ENCODE data around the gene KCNK16.

KCNK16 gene

DNA sequence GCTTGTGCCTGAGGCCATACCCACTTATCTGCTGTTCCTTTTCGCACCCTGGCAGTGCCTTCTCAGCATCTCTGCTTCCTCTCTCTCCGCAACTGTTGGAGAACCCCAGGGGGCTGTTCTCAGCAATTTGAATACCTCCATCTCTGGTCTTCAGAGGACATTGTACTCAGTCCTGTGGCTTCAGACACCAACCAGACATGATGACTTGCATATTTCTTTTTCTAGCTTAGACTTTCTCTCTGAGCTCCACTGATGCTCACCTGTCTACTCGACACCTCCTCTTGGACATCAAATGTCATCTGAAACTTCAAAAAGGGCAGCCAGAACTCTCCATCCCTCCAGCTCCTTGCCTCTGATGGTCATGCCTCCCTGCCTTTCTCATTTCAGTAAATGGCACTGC lies 18.9 kb upstream of the KCNK16 start:
- DNase-seq = no peak

GRCh38 chr6:39339868-39340550 lies 17.5 kb upstream of the KCNK16 start:
- DNase-seq = peak; percentile 97

DNA sequence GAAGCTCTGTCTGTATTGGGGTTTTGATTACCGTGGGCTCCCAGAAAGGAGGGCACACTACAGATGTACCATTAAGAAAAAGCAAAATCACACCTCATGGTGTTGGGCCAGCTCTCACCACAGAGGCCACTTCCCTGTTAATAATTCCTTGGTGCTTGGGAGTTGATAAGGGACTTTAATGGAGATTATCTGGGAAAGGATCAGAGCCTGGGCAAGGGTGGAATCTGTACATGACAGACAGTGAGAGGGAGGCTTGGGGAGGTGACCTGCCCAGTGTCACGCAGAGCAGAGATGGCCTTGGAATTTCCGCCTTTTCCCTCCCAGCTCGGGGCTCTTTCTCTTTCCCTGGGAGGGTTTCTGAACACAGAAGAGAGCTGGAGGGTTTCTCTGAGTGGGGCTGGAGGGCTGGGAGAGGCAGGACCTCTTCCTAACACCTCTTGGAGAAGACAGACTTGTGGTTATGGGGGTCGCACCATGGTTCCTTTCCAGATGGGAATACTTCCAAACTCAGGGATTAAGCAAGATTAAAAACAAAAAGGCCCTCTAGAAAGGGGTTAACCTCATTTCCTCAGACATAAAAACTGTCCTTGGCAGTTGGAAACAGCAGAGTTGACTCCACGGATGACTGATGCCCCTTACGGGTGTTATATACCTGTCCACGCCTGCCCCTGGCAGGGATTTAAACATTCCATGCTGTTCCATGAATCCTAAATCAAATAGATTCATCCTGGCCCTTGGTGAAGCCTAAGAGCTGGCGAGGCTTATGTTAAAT lies 16.8 kb upstream of the KCNK16 start:
- peak; percentile 82 for DNase-seq

DNA sequence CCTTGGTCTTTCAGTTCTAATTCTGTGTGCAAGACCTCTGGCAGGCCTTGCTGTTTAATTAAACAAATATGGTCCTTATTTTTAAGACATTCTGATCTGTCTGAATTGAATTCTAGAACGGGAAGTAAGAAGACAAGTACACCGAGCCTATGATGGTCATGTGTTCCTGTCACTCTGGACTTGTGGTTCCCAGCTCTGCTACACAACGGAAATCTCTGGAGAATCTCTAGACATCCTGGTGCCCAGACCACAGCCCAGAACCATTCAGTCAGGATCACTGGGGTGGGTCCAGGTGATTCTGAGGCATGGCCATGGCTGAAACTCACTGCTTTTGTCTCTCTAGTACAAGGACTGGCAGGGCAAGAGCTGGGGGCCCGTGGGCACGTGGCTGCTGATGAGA lies 15.9 kb upstream of the KCNK16 start:
- no peak for DNase-seq

GRCh38 chr6:39335780-39336545 lies 13.5 kb upstream of the KCNK16 start:
- no peak for DNase-seq

DNA sequence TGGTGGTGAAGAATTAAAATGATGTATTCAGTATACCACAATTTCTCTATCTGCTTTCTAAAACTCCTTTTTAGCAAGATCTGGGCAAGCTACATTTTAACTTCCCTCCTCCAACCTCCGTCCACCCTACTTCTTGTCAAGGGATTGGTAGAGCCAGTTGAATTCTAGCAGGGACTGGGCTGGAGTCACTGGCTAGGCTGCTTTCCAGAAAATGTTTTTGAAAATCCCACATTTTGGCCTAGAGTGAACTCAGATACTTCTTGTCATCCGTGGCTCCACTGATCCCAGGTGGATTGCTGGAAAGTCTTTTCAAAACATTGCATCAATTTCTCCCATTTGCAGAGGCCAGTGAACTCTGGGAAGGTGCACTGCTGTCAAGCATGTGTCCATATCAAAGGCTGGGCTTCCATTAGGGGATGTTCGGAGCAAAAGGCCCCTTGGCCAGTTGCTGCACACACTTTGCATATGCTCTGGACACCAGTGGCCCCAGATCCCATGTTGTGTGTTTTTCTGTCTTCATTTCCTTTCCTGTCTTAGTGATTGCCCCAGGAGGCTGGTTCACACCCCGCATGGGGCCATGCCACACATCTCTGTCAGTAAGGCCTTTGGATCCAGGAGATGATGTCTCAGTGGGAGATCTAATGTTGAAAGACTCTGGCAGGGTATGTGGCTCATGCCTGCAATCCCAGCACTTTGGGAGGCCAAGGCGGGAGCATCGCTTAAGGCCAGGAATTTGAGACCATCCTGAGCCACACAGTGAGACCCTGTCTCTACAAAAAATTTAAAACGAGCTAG lies 11.3 kb upstream of the KCNK16 start:
- no peak for DNase-seq

DNA sequence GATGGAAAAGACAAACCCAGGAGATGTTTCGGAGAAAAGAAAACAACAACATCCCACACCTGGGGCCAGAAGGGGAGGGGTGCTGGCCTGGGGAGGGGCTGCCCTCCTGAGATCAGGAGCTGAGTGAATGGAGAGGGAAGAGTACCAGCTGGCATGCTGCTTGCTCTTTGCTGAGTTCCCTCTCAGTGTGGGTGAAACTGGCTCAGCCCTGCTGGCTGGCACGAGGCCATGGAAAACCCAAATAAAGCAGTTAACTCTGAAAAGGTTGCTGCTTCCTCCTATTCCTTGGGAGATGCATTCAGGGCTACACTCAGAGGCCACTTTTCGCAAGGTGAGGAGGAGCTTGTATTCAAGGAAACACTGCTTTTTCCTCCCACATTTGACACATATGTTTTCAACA lies 8.0 kb upstream of the KCNK16 start:
- no peak for DNase-seq

GRCh38 chr6:39330057-39330456 lies 7.6 kb upstream of the KCNK16 start:
- no peak for DNase-seq

DNA sequence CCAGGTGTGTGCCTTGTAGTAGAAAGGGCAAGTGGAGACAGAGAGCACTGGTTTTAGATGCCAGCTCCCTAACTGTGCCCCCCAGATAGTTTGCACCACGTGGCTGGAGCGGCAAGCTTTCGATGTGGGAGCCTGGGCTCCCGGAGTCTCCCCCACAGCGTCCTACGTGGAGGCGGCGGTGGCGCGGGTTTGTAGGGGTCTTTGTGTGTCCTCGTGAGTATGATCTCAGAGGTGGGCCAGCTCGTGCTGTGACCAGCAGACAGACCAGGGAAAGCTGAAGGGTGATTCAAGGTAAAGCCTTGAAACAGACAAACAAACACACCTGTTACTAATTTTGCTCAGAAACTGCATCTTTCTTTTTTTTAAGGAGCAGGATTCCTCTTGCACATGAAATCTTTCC lies 5.6 kb upstream of the KCNK16 start:
- no peak for DNase-seq

DNA sequence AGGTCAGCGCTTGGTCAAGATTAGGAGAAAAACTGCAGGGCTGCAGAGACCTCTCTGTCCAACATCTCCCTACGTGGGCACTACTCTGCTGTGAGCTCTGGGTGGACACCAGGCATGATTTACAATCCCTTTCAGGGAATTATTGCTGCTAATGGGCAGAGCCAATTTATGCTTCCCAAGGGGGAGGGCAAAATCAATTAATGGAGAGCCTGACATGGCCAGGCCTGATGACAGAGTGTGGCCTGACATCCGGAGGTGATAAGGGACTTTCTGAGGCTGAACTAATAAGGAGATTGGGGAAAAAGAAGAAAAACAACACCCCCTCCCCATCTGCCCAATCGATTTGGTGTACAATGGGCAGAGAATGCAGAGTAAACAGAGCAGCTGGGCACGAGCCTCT lies 5.0 kb upstream of the KCNK16 start:
- DNase-seq = no peak

GRCh38 chr6:39321761-39322160 lies 741 bp downstream of the KCNK16 start:
- DNase-seq = no peak

DNA sequence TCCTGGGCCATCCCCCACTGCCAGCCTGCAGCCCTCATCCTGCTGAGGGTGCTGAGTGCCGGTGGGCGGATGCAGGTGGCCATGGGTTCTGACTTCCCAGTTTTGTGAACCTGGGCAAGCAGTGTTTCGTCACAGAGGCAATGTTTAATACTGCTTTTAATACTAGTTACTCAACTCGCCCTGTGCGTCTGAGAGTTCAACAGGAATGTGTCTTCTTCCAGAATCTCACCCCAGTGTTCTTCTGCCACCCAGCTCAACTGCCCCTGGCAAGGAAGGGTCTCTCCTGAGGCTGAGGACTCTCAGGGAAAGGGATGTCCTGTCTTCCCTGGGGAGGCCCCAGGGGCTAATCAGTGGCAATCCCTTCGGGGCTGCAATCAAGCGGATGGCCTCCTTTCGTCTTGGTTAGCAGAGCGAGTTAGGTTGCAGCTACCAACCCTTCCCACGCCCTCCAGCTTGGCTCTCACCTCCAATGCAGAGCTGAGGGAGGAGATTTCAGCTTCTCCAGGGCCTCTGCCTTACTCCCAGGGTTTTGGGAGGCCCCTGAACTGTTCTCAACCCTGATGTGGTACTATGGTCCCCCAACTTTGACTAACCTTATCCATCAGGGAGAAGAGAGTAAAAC lies 2.0 kb downstream of the KCNK16 start:
- no peak for DNase-seq

DNA sequence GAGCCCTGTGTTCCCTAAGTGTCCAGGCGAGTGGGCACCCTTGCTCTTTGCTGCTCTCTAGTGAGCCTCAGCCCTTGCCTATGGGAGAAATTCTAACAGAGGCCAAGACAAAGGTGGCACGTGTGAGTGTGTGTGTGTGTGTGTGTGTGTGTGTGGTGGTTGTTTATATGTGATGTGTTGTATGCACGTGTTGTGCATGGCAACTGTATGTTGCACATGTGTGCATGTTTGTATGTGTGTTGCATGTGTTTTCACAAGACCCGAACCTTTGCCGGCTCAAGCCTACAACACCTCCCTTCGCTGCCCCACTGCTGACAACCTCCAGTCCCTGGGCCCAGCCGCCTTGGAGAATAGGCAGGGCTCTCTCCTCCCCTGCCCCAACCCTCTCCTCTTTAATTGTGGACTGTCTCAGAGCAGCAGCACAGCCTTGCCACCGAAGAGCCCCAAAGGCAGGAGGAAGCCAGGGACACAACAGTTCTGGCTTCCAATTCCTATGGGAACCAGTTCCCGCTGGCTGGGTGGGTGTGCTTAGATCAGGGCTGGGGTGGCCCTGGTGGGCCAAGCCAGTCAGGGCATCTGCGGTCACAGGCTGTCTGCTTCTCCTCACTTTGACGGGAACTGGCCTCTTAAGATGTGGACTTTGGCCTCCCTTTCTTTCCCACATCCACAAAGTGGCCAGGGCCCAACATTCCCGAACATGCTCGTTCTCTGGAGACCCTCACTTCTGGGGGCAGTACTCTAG lies 2.7 kb downstream of the KCNK16 start:
- no peak for DNase-seq

DNA sequence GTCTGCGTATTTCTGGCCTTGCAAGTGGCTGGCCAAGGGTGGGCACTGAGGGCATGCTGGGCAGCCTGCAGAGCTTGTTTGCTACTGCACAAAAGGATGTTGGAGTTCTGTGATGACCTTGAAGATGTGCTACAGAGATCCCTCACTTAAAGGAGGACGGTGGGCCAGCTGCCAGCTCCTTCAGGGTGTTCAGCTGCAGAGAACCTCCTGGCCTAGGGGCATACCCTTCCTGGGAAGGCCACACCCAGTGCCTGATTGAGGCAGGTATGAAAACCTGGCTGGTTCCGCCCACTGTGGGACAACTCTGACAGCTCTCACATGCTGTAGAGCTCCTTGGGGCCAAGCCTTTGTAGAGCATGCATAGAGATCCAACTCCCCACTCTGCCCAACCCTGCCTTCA lies 5.2 kb downstream of the KCNK16 start:
- DNase-seq = no peak

DNA sequence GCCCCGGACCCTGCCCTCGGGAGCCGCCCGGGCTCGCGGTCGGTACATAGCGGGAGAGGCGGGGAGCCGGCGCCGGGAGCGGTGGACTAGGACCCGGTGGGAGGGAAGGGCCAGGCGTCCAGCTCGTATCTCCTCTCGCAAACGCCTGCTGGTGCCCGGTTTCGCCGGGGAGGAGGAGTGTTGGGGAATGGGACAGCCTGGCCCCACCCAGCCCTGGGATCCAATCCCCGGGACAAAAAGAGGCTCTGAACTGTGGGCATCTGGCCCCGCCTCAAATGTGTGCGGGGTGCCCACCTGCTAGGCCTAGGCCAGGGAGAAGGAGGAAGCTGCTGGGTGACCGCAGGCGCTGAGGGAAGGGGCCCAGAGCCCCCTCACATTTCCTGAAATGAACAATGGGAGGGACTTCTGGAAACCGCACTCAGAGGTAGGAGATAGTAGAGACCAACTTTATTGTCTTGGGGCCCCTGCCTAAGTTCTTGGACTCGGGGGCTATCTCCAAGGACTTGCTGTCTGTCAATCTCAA lies 8.2 kb downstream of the KCNK16 start, which contains the start of gene KCNK17:
Gene KCNK17, minus strand, starts transcription at position 147 of the 523 bp plus-strand sequence. Its CDS starts 99 bp downstream, at position 48.
- no peak for DNase-seq

GRCh38 chr6:39313526-39314272 lies 8.8 kb downstream of the KCNK16 start:
- no peak for DNase-seq

GRCh38 chr6:39312912-39313525 lies 9.5 kb downstream of the KCNK16 start:
- no peak for DNase-seq

- DNase-seq = no peak
These were observed 12.0 kb downstream of the KCNK16 start for GRCh38 chr6:39310542-39310941.

DNA sequence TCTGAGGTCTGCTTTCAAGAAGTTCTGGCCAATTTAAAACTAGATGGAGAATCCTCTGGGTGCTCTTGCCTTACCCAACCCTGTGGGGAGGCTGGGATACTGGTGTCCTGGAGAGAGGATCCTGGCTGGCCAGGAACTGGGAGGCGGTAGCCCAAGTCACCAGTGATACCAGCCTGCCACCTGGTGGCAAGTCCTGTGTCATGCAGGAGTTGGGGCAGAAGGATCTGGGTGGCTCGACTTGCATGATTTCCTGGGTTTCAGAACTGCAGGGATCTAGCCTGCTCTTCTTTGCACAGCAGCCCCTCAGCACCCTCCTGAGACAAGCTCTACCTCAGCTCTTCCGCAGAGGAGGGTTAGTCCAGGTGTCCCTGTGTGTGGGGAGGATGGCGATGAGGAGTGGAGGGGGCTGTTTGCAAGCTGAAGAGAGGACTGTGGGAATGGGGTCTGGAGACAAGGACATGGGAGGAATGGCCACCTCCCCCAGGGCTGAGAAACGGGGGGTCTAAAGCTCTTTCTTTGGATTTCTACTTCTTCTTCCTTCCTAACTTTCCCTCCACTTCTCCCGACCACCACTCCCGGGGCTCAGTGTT lies 12.5 kb downstream of the KCNK16 start:
- no peak for DNase-seq

DNA sequence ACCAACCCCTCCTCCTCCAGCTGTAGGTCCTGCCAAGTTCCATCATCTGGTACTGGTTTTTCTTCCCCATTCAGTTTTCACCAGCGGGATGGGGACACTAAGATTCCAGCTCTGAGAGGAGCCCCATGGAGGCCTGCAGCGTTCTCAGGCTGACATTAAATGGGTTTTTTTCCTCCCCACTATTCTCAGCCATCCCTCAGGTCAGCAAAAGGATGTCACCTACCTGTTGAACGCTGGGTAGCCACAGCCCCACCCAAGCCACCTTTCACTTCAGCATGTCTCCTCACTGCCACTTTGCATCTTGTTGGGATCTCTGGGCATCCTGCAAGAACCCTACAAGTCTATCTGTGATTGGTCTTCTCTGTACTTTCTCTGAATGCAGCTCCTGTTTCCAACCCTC lies 15.0 kb downstream of the KCNK16 start:
- no peak for DNase-seq
